Ammon's horn (tissue), 1 donor: ENCODE measurements around the gene CEP120.
A peak's percentile ranks its signal among the peaks of the same experiment; 100 is the strongest.
"Not testable (repeated sequence)": the region's sequence is repeated elsewhere in the genome, so short reads cannot be mapped to it uniquely, and the experiment has no call there.

Source experiments
- DNase-seq: peaks from one replicate; pipeline ENCODE4 v3.0.0-alpha.2; 2016; ENCODE audit warnings: low spot score

Gene CEP120

GRCh38 chr5:123438902-123439301, 15.7 kb upstream of the CEP120 start:
- DNase-seq = no peak

- DNase-seq = no peak
Observed at GRCh38 chr5:123438244-123438643, 15.0 kb upstream of the CEP120 start.

DNA sequence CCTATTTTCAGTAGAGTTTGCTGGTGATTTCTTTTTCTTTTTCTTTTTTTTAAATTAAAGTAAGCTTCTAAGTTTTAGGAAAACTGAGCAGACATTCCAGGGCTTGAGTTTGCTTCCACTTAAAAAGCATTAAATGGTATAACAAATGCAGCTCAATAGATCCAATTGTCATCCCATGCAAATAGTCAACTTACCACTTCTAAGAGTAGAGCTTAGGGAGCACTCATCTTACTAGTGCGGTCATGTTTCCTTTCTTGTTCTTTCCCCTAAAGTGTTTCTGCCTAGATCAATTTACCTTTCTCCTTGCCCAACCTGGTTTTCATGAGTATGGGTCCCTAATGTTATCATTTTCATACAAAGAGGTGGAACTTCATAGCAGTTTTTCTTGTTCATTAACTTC, 13.0 kb upstream of the CEP120 start:
- no peak for DNase-seq

DNA sequence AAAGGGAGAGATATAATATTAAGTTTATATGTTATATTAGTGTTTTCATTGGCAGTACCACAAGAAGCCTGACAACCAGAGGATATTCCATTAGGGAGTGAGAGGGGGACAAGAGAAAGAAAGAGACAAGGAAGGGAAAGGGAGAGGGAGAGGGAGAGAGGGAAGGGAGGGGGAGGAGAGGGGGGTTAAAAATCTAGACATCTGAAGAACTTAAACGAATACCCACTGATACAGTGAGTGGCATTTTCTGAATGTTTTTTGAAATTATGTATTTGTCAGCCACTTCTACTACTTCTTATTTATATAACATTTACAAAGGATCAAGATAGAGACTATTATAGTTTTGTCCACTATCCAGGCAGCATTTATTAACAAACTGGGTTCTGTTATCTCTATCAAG, 11.6 kb upstream of the CEP120 start:
- DNase-seq = no peak

DNA sequence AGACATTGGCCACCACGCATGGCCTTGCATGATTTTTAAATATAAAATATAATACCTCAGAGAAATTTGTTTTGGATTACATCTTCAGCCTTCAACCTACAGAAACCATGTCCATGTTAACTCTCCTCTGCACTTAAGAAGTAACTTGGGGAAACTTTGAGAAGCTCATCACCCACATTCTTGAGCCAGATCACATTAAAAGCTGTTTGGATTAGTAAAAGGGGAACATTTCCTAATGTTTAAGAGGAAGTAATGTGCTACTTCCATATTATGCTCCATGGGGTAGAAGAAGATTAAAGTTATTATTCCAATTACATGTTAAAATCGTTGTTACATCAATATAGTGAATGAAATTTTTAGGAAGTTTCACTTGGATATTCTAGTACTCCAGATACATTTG, 10.4 kb upstream of the CEP120 start:
- DNase-seq = no peak

GRCh38 chr5:123430441-123430840, 7.2 kb upstream of the CEP120 start:
- DNase-seq = not testable (repeated sequence)

GRCh38 chr5:123429993-123430392, 6.8 kb upstream of the CEP120 start:
- DNase-seq = no peak

DNA sequence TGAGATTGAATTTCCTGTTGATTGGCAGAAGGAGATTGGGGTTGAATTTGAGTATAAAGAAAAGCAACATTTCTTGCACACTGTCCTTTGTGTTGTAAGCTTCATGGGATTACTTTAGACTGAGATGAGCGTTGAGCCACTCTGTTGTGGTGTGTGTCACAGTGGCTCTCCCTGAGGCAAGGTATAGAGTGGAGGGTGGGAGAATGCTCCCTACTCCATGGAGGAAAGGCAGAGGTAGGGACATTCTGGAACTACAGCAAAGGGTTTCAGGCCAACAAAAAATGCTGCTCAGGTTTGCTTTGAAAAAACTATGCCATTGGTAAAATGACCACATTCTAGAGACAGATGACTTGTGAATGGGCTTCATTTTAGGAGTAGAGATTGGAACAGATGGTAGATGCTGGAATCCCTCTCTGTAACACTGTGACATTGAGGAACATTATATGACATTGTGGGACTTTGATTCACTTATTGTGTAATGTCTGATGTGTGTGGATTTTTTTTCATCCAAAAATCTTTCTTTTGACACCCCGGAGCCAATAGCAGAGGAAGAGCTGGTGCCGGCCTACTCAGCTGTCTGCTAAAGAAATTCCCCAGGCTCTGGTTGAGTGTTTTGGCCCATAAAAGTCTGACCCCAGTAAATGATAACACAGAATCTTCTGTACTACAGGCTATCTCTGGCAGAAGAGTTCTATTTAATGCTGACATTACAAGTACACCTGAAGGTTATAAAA, 6.2 kb upstream of the CEP120 start:
- DNase-seq = no peak

DNA sequence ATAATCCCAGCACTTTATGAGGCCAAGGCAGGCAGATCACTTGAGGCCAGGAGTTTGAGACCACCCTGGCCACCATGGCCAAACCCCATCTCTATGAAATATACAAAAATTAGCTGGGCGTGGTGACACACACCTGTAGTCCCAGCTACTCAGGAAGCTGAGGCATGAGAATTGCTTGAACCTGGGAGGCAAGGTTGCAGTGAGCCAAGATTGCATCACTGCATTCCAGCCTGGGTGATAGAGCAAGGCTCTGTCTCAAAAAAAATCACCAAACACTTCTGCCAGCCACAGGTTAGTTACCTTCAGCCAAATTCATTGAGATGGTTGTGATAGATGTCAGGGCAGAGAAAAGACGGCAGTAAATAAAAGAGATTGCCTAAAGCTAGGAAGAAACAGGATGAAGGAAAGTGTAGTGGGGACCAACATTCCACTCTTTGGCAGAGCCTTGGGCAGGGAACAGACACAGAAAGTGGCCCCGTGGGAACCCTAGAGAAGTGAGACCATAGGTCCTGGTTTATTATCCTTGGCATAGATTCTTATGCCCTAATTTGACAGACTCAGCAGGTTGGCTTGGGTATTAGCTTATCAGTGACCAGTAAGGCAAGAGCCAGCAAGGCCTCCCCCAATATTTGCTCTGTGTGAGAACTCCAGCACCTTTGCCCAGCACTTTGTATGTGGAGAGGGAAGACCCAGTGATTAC, 5.5 kb upstream of the CEP120 start:
- no peak for DNase-seq

GRCh38 chr5:123427281-123427680, 4.1 kb upstream of the CEP120 start:
- DNase-seq = no peak

DNA sequence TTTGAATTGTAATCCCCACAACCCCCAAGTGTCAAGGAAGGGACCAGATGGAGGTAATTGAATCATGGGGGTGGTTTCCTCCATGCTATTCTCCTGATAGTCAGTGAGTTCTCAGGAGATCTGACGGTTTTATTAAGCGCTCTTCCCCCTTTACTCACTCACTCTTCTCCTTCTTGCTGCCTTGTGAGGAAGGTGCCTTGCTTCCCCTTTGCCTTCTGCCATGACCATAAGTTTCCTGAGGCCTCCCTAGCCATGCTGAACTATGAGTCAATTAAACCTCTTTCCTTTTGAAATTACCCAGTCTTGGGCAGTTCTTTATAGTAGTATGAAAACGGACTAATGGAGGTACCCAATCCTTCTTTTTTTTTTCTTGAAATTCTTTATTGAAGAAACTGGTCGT, 2.2 kb upstream of the CEP120 start:
- no peak for DNase-seq

GRCh38 chr5:123422433-123423277, 548 bp downstream of the CEP120 start:
- peak; percentile 45 for DNase-seq

DNA sequence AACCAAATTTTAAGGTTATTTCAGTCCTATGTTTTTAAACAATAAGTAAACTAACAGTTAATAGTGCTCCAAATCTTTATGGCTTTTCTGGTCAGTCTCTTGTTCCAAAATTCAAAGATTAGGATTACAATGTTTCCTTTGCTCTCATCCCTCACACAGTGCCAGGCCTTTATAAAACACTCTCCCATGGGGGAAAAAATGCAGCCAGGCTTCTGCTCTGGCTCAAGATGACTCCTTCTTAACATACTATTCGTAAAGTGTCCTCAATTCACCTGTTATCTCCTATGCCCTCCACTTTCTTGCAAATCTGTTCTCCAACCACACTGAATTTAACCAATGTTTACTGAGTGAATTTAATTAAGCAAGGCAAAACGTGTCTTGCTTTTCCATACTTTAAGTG, 1.4 kb downstream of the CEP120 start:
- no peak for DNase-seq

GRCh38 chr5:123414974-123415373, 8.2 kb downstream of the CEP120 start:
- DNase-seq = no peak

DNA sequence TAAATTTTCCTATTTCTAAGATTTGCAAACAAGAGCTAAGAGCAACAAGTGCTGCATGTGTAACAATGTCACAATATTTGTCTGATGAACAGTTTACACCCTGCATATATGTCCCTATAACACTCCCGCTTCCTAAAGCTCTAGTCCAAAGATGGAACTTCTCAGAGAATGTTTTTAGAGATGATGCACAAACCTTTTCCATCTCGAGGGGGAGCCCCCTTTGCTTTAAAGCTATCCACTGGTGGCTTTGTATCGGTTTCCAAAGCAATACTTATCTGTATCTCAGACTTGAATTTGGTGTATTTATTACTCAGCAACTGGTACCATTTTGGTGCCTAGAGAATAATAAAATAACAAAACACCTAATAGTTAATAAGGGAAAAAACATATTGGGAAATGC, 11.0 kb downstream of the CEP120 start:
- no peak for DNase-seq

- not testable (repeated sequence) for DNase-seq
Observed at GRCh38 chr5:123401999-123402398, 21.2 kb downstream of the CEP120 start.

DNA sequence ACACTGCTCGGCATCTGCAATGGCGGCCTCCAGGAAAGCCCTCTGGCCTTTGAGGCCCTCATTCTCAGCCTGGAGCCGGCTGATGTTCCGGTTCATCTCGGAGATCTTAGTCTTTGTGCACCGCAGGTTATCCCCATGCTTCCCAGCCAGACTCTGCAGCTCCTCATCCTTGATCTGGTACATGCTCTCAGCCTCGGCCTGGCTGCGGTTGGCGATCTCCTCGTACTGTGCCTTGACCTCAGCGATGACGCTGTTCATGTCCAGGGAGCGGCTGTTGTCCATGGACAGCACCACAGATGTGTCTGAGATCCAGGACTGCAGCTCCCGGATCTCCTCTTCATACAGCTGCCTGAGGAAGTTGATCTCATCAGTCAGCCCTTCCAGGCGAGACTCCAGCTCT, 21.9 kb downstream of the CEP120 start:
- DNase-seq = no peak

DNA sequence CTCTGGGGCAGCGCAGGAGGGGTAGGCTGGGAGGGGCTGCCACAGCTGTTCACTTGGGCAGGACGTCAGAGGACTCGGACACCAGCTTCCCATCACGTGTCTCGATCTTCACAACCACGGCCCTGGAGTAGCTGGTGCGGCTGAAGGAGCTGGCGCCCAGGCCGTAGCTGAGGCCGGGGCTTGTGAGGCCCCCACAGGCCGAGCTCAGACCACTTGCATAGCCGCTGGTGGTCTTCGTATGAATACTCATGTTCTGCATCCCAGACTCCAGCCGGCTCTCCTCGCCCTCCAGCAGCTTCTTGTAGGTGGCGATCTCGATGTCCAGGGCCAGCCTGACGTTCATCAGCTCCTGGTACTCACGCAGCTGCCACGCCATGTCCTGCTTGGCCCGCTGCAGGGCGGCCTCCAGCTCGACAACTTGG, 22.3 kb downstream of the CEP120 start:
- not testable (repeated sequence) for DNase-seq

GRCh38 chr5:123398058-123398733, 25.0 kb downstream of the CEP120 start:
- no peak for DNase-seq

- DNase-seq = no peak
Observed at GRCh38 chr5:123397538-123397937, 25.7 kb downstream of the CEP120 start.

DNA sequence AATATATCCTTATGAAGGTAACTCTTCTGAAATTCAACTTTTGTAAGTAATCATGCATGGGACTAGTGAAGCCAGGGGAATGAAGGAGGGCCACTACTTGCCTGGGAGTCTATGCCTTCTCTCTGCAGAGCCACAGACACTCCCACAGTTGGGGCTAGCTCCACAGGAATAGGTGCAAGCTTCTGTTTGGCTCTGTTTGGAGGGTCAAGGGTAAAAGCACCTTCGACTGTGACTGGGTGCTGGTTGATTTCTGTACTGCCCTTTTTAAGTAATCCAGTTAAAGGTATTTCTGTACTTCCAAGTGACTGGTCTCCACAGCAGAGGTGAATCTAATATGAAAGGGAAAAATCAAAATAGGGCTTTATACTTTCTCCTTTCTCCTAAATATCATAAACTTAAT, 32.2 kb downstream of the CEP120 start:
- no peak for DNase-seq

DNA sequence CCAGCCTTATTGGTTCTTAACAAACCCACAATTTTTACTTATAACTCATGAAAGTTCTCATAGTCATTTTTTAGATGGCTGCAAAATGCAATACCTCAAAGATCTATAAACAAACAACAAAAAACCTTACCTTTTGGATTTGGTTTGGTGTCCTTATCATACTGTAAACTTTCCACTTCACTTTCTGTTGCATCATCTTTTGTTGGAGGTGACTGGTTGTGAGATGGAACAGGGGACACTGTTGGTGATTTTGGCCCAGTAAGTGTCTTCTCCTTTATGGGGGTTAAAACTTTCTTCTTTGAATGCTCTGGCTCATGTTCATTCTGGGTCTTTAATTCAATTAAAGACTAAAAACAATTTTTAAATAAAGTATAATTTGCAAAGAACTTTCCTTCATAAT, 33.4 kb downstream of the CEP120 start:
- DNase-seq = no peak
